NCI-H2107 (cell line): ENCODE measurements around the gene OR5H6.
"Not testable (repeated sequence)": the region's sequence is repeated elsewhere in the genome, so short reads cannot be mapped to it uniquely, and the experiment has no call there.

Experiments
- DNase-seq: peaks from one replicate; lab custom pipeline; 2025; lab: John Stamatoyannopoulos, UW

Gene OR5H6

DNA sequence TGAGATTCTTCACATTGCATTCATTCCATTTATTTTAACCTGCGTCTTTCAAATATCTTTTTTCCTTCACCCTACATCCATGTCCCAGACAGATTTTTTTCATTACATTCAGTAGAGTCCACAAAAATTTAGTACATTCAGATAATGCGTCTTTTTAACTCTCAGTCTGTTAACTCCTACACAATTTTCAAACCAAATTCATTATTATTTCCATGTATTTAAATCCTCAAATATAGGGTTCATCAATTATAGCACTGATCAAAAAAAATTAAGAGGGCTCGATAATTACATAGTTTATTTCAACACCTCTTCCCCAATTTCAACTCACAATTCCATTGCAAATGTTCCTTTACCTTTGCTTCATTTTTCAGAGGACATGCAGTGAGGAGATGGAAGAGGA lies at the start of gene OR5H6:
Gene OR5H6 (plus strand): TSS at position 301 of the 400 bp plus-strand sequence. CDS start 89 bp downstream, at position 390.
- no peak for DNase-seq

DNA sequence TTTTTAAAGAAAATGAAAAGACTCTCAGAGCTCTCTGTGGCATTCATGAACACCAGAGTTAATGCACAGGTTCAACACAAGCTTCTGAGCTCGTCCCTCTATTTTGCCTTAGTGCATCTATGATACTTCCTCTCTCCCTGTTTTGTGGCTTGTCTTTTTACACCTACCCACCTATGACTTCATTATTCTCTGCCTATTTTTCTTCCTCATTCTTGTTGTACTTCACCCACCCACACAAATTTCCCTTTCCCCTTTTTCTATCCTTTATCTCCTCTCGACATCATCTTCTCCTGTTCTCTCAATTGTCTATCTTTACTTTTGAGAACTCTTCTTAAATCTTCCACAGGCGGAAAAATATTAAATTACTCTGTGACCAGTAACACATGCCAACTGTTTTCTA lies 49.0 kb upstream of the OR5H6 start:
- DNase-seq, result no peak

DNA sequence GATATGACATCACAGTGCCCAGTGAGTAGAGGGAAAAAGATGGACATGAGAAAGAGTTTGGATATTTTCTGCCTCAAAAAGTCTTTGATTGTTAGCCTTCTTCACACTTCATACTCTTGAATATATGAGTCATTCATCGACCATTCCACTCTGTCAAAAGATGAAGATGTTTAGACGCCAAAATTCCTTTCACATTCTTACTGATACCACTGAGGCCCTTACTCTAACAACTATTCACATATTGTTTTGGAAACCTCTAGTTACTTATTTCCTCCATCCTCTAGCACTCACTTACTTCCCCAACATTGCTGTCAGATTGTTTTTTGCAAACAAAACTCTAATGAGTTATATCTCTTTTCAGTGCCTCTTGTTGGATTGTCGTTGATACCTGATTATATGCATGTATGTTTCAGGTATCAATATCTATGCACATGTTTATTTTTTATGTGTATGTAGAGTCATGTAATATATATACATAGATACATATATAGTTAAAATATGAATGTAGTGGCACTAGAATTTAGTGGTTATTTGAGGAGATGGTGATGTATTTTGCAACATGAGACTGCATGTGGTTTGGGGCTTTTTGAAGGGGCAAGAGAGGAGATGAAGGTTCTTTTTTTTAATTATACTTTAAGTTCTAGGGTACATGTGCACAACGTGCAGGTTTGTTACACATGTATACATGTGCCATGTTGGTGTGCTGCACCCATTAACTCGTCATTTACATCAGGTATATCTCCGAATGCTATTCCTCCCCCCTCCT lies 40.0 kb upstream of the OR5H6 start:
- no peak for DNase-seq

DNA sequence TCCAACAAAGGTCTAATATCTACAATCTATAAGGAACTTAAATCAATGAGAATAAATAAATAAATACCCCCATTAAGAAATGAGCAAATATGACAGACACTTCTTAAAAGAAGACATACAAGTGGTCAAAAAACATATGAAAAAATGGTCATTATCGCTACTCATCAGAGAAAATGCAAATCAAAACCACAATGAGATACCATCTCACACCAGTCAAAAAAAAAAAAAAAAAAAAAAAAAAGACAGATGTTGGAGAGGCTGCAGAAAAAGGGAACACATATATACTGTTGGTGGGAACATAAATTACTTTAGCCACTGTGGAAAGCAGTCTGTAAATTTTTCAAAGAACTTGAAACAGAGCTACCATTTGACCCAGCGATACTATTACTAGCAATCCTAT lies 31.6 kb upstream of the OR5H6 start:
- no peak for DNase-seq

DNA sequence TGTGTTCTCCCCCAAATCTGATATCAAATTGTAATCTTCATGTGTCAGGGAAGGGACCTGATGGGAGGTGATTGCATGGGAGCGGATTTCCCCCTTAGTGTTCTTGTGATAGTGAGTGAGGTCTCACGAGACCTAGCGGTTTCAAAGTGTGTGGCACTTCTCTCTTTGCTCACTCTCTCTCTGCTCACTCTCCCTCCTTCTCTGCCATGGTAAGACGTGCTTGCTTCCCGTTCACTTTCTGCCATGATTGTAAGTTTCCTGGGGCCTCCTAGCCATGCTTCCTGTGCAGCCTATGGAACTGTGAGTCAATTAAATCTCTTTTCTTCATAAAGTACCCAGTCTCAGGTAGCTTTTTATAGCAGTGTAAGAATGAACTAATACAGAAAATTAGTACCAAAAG lies 30.6 kb upstream of the OR5H6 start:
- no peak for DNase-seq

DNA sequence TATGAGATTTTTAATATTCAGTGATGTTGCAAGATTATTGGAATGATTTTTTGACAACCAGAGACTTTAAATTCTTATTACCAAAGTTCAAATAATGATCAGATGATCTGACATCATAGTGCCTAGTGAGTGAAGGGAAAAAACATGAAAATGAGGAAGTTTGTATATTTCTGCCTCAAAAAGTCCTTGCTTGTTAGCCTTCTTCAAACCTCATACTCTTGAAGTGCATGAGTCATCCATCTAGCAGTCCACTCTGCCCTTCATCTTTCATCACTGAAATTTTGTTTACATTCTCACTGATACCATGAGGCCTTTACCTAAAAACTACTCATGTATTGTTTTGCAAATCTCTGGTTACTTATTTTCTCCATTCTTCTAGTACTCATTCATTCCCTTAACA lies 23.9 kb upstream of the OR5H6 start:
- no peak for DNase-seq

DNA sequence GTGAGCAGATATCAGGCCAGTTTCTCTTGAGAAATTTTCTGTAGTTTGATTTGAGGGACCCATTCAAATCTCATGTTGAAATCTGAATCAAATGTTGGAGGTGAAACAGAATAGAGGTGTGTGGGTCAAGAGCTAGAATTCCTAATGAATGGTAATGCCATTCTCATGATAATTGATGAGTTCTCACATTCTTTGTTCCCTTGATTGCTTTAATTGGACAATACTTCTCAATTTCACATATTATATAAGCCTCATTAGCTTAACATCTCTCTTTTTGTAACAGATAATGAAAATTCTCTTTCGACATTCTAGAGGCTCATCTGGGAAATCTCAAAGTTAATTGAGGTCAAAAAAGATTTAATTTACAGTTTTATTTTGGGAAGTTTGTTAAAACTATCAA lies 21.9 kb upstream of the OR5H6 start:
- no peak for DNase-seq

DNA sequence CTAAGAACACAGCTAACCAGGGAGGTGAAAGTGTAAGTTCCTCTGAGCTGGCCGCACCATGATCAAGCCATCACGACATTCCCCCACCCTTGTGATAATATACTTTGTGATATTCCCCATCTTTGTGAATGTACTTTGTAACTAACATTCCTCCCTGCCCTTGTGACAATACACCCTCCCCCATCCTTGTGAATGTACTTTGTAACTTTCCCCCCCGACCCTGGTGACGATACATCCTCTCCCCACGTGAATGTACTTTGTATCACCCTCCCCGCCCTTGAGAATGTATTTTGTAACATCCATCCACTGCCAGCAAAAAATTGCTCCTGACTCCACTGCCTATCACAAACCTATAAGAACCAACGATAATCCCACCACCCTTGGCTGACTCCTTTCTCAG lies 20.2 kb upstream of the OR5H6 start:
- DNase-seq, result no peak

DNA sequence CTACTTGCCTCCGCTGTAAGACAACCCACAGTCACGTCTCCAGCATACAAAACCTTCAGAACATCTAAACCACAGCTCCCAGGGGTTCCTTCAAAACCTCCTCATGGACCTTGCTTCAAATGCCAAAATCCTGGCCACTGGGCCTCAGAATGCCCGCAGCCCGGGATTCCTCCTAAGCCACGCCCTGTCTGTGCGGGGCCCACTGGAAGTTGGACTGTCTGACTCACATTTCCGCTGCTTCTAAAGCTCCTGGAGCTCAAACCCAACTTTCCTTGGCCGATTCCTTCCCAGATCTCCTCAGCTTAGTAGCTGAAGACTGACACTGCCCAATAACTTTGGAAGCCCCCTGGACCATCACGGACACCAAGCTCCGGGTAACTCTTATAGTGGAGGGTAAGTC lies 17.9 kb upstream of the OR5H6 start:
- no peak for DNase-seq

DNA sequence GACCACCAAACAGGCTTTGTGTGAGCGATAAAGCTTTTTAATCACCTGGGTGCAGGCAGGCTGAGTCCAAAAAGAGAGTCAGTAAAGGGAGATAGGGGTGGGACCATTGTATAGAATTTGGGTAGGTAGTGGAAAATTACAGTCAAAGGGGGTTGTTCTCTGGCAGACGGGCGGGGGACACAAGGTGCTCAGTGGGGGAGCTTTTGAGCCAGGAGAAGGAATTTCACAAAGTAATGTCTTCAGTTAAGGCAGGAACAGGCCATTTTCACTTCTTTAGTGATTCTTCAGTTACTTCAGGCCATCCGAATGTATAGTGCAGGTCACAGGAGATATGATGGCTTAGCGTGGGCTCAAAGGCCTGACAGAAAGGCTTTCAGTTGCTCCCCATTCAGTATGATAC lies 8.0 kb upstream of the OR5H6 start:
- DNase-seq, result not testable (repeated sequence)

DNA sequence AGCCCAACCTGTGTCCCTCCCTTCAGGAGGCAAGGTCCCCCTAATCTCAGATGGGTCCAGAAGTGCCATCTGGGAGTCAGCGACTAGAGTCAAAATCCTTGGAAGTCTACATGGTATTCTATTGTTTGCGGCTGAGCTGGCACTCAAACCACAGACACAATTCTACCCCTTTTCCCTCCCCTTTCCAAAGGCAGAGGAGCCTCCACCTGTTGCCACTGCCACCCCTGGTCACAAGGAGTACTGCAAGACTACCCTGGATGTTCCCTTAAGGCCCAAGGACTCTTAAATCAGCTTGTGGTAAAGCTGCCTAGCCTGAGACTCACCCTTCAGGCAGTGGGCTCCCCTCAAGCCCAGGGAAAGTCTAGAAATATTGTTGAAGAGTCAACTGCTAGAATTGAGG lies 4.3 kb upstream of the OR5H6 start:
- no peak for DNase-seq

DNA sequence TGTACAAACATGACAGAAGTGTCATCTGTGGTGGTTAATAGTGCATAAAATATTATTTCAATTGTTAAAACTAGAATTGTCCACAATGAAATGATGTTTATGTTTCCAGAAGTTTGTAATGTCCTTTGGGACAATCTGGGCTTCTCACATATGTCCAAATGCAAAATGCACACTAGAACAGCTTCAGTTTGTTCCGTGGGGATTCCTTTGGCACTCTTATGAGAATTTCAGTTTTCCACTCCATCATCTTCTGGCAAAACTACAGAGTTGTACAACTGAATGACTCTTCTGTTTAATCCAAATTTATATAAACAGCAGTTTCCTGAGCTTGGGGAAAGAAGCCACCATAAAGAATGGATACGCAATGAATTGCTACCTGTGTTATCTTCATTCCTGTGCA lies 2.0 kb upstream of the OR5H6 start:
- no peak for DNase-seq

DNA sequence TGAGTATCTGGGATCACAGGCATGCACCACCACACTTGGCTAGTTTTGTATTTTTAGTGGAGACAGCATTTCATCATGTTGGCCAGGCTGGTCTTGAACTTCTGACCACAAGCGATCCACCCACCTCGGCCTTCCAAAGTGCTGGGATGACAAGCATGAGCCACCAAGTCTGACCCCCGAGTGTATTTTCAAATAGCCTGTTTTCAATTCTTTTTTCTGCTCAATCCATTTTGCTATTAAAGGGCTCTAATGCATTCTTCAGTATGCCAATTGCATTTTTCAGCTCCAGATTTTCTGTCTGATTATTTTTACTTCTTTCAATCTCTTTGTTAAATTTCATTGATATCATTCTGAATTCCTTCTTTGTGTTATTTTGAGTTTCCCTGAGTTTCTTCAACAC lies 5.8 kb downstream of the OR5H6 start:
- no peak for DNase-seq

DNA sequence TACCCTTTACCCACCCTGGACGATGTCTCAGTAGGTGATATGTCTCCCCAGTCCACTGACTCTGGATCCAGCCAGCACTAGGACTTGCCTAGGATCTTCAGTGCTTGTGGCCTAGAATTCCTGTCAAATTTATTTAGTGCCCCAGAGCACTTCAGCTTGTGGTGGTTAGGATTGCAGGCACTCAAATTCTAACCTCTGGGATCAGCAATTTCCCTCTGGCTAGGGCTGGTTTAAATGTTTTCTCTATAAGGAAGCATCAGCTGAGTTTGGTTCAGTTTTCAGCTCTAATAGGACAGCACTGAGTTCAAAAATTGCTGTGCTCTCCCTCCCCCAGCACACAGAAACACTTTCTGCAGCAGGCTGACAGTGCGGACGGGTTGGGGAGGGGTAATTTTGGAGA lies 8.1 kb downstream of the OR5H6 start:
- DNase-seq, result no peak

DNA sequence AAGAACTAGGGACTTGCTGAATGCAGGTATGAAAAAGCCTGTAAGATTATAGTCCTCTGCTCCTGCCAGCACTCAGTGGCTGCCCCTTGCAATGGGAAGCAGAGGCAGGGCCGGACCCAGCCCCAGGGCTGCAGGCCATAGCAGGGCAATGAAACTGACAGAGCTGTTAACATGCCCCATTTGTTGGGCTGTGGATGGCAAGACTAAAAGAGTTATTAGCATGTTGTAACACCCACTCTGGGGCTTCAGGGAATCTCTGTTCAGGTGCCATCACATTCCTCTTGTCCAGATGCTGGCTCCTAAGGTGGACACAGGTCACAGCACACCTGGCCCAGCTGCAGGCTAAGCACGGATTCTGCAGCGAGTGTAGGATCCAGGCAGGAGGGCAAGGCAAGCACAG lies 10.9 kb downstream of the OR5H6 start:
- no peak for DNase-seq

DNA sequence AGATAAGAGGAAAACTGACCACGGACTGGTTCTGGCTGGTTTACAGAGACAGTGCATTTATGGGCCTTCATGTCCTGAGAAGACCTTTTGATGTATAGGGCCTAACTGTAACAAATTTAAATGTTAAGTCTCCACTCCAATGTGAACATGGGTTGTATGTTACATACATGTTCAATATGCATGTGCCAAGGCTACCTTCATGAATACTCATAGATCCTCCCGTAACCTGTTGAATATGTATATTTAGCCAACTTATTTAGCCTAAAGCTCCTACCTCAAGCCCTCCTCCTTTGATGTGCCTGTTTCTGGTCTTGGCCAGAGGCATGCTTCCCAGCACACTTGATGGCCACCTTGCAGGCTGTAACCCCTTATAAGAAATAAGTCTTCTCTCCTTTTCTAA lies 18.2 kb downstream of the OR5H6 start, which contains the start of gene OR5H2:
Gene OR5H2 (plus strand): TSS at position 301 of the 400 bp plus-strand sequence. CDS start 398 bp downstream, outside the sequence.
- DNase-seq, result no peak

DNA sequence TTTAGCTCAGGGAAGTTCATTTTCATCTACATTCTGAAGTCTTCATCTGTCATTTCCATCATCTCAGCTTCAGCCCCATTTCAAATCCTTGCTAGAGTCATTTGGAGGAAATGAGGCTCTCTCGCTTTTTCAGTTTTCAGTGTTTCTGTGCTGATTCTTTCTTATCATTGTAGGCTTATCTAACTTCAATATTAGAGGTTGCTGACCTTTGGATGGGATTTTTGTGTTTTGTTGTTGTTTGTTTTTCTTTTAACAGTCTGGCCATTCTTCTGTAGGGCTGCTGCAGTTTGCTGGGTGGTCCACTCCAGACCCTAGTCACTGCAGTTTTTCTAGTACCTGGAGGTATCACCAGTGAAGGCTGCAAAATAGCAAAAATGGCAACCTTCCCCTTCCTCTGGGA lies 26.9 kb downstream of the OR5H6 start:
- no peak for DNase-seq

DNA sequence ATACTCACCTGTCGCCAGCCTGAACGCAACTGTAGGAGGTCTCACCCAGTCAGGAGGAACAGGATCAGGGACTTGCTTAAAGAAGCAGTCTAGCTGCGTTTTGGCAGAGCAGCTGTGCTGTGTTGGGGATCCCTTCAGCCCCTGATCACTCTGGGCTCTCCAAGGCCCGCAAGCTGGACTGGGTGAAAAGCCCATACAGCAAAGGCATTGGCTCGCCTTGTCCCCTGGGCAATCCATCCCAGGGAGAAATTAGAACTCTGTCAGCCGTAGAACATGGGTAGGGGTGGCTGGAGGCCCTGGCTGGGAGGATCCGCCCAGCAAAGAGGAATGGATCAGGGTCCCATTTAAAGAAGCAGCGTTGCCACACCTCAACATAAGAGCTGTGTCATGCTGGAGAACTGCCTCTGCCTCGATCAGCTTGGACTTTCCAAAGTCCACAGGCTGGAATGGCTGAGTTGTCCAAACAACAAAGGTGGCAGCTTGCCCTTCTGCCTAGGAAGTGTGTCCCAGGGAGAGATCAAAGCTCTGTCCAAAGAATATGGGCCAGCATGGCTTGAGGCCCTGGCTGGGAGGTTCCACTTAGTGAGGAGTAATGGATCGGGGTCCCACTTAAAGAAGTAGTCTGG lies 27.4 kb downstream of the OR5H6 start:
- DNase-seq, result no peak
